Vagina (tissue), 2 donors: ENCODE data around the gene RGL1.

Experiments
- CTCF ChIP-seq, 3 experiments: fragments of 450-650 bp in 2 of 3; fragments of 200-600 bp in 1 of 3; sonication (generic) in 1 of 3; IDR thresholded peaks; one replicate each; pipeline ENCODE4 v1.5.1; 2017 to 2019; ENCODE audit warnings: antibody characterized with exemption in 3 of 3, mild to moderate bottlenecking in 2 of 3, moderate library complexity in 2 of 3
- POLR2A ChIP-seq, 2 donors: fragments of 450-650 bp; IDR thresholded peaks; one replicate each; pipeline ENCODE4 v1.6.1; 2017; ENCODE audit warnings: antibody characterized with exemption in 2 of 2, mild to moderate bottlenecking in 2 of 2, moderate library complexity in 2 of 2
- POLR2AphosphoS5 ChIP-seq, 2 donors: sonication (generic); formaldehyde crosslinking; IDR thresholded peaks; one replicate each; pipeline ENCODE4 v1.9.0; 2017; ENCODE audit warnings: antibody characterized with exemption in 2 of 2, mild to moderate bottlenecking in 2 of 2, low read depth in 1 of 2; ENCODE audit not compliant: insufficient read depth in 1 of 2

GRCh38 chr1:183911285-183911684 is 106.4 kb downstream of the RGL1 start:
- TF ChIP-seq POLR2AphosphoS5 (IDR thresholded peaks at IDR 0.05; ENCODE audit: insufficient read depth in 1 of 2, low read depth in 1 of 2) (no peak), POLR2A (IDR thresholded peaks at IDR 0.05) (no peak), CTCF (IDR thresholded peaks at IDR 0.05) (no peak)
